Thoracic aorta (tissue), 2 donors: ENCODE results near the gene KRTAP5-7. TPM values are rescaled to one million over a fixed set of nuclear protein-coding genes. Genes with fewer than 3 reads are reported as not detected.

Experiments used
- ATAC-seq: fragments of 150-250 bp; one replicate; pipeline ENCODE4 v1.8.0; 2017; ENCODE audit warnings: low read depth; ENCODE audit not compliant: insufficient number of reproducible peaks, low FRiP score
- DNase-seq: peaks from one replicate; pipeline ENCODE4 v3.0.0-alpha.2; 2020; ENCODE audit warnings: low spot score
- H3K27ac ChIP-seq, 2 donors: fragments of 200-600 bp; sonication (generic); 1 replicate in 1 of 2; 2 replicates in 1 of 2; pipeline ENCODE4 v1.5.1; 2016; ENCODE audit warnings: mild to moderate bottlenecking in 2 of 2, moderate library complexity in 2 of 2
- H3K27me3 ChIP-seq: fragments of 200-600 bp; sonication (generic); replicated peaks from 2 replicates; pipeline ENCODE4 v1.6.0; 2016; ENCODE audit warnings: mild to moderate bottlenecking; ENCODE audit not compliant: insufficient read depth
- H3K36me3 ChIP-seq: fragments of 200-600 bp; sonication (generic); one replicate; pipeline ENCODE4 v1.5.1; 2016
- H3K4me1 ChIP-seq, 2 donors: fragments of 200-600 bp; sonication (generic); 1 replicate in 1 of 2; 2 replicates in 1 of 2; pipeline versions ENCODE4 v1.5.1 to v1.6.0; 2016; ENCODE audit warnings: low read depth in 2 of 2, mild to moderate bottlenecking in 1 of 2; ENCODE audit not compliant: control insufficient read depth in 1 of 2
- H3K4me3 ChIP-seq: fragments of 200-600 bp; sonication (generic); 2 replicates; pipeline ENCODE4 v1.5.1; 2016; ENCODE audit warnings: mild to moderate bottlenecking
- H3K9me3 ChIP-seq: fragments of 200-600 bp; sonication (generic); 2 replicates; pipeline ENCODE4 v1.5.1; 2016
- CTCF ChIP-seq: fragments of 200-600 bp; sonication (generic); IDR thresholded peaks from one replicate; pipeline ENCODE4 v1.5.1; 2019; ENCODE audit warnings: antibody characterized with exemption
- total RNA-seq, 2 donors: library from RNA; depleted of rRNA; stranded (reverse); fragments of >200 nt; gene quantifications; one replicate each; pipeline versions ENCODE4 v1.1.0 to v1.2.3, GENCODE V29; 2016

KRTAP5-7 gene
- total RNA-seq, 2 donors from 2014 or later: not detected

- TF ChIP-seq CTCF: no peak
- no peak overlapping the region for H3K27ac ChIP-seq
- no peaks in the 10 kb centered on the region for H3K9me3 ChIP-seq
- DNase-seq (no peak), ATAC-seq (no peak)
- no peaks in the 10 kb centered on the region for H3K27me3 ChIP-seq
- no peaks in the 10 kb centered on the region for H3K4me1 ChIP-seq
- H3K4me3 ChIP-seq: no peak overlapping the region
- H3K36me3 ChIP-seq: no peaks in the 10 kb centered on the region
These were observed 15.3 kb downstream of the KRTAP5-7 start for GRCh38 chr11:71542382-71542781.

- no peaks in the 10 kb centered on the region for H3K36me3 ChIP-seq
- no peaks in the 10 kb centered on the region for H3K27me3 ChIP-seq
- H3K27ac ChIP-seq: no peak overlapping the region
- no peaks in the 10 kb centered on the region for H3K9me3 ChIP-seq
- ATAC-seq (no peak), DNase-seq (no peak)
- H3K4me1 ChIP-seq: no peaks in the 10 kb centered on the region
- H3K4me3 ChIP-seq: no peak overlapping the region
- TF ChIP-seq CTCF: no peak
These were observed 16.1 kb downstream of the KRTAP5-7 start for GRCh38 chr11:71542879-71543777.

GRCh38 chr11:71543866-71544265 is 16.8 kb downstream of the KRTAP5-7 start:
- ATAC-seq (no peak), DNase-seq (no peak)

GRCh38 chr11:71544525-71545214 is 17.6 kb downstream of the KRTAP5-7 start:
- H3K4me3 ChIP-seq: no peak overlapping the region
- ATAC-seq (no peak), DNase-seq (no peak)
- H3K27ac ChIP-seq: no peak overlapping the region
- TF ChIP-seq CTCF: no peak
- H3K9me3 ChIP-seq: no peaks in the 10 kb centered on the region
- no peaks in the 10 kb centered on the region for H3K4me1 ChIP-seq
- no peaks in the 10 kb centered on the region for H3K36me3 ChIP-seq
- H3K27me3 ChIP-seq: no peaks in the 10 kb centered on the region

More at GRCh38 chr11:71543866-71544265, 16.8 kb downstream of the KRTAP5-7 start:
- no peaks in the 10 kb centered on the region for H3K36me3 ChIP-seq
- H3K4me3 ChIP-seq: no peak overlapping the region
- no peaks in the 10 kb centered on the region for H3K9me3 ChIP-seq
- TF ChIP-seq CTCF: no peak
- no peak overlapping the region for H3K27ac ChIP-seq
- no peaks in the 10 kb centered on the region for H3K27me3 ChIP-seq
- H3K4me1 ChIP-seq: no peaks in the 10 kb centered on the region

GRCh38 chr11:71545405-71545966 is 18.4 kb downstream of the KRTAP5-7 start:
- H3K27me3 ChIP-seq: no peaks in the 10 kb centered on the region
- no peaks in the 10 kb centered on the region for H3K4me1 ChIP-seq
- no peak overlapping the region for H3K4me3 ChIP-seq
- TF ChIP-seq CTCF: no peak
- DNase-seq (no peak), ATAC-seq (no peak)
- no peaks in the 10 kb centered on the region for H3K36me3 ChIP-seq
- no peak overlapping the region for H3K27ac ChIP-seq
- H3K9me3 ChIP-seq: no peaks in the 10 kb centered on the region
